ENCODE results near the gene POLR1B.
"Not testable (repeated sequence)": the region's sequence is repeated elsewhere in the genome, so short reads cannot be mapped to it uniquely, and the experiment has no call there.

The POLR1B gene

GRCh38 chr2:112604952-112605351 lies 62.7 kb downstream of the POLR1B start:
- no peak for DNase-seq

- DNase-seq = no peak
Measured at GRCh38 chr2:112605926-112606325, 63.7 kb downstream of the POLR1B start.

- DNase-seq = no peak
Measured at GRCh38 chr2:112606547-112606946, 64.3 kb downstream of the POLR1B start.

- no peak for DNase-seq
Measured at GRCh38 chr2:112607680-112608438, 65.6 kb downstream of the POLR1B start.

- not testable (repeated sequence) for DNase-seq
Measured at GRCh38 chr2:112609320-112609719, 67.1 kb downstream of the POLR1B start.

DNA sequence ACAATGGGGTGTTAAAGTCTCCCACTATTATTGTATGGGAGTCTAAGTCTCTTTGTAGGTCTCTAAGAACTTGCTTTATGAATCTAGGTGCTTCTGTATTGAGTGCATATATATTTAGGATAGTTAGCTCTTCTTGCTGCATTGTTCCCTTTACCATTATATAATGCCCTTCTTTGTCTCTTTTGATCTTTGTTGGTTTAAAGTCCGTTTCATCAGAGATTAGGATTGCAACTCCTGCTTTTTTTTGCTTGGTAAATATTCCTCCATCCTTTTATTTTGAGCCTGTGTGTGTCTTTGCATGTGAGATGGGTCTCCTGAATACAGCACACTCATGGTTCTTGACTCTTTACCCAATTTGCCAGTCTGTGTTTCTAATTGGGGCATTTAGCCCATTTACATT lies 70.0 kb downstream of the POLR1B start:
- DNase-seq = not testable (repeated sequence)

GRCh38 chr2:112614201-112614840 lies 72.1 kb downstream of the POLR1B start:
- DNase-seq = no peak

GRCh38 chr2:112615051-112615450 lies 72.8 kb downstream of the POLR1B start:
- no peak for DNase-seq

DNA sequence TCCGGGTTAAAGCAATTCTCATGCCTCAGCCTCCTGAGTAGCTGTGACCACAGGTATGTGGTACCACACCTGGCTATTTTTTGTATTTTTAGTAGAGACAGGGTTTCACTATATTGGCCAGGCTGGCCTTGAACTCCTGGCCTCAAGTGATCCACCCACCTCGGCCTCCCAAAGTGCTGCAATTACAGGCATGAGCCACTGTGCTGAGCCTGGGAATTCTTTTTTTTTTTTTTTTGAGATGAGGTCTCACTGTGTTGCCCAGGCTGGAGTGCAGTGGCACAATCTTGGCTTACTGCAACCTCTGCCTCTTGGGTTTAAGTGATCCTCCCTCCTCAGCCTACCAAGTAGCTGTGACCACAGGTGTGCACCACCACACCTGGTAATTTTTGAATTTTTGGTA lies 73.5 kb downstream of the POLR1B start:
- not testable (repeated sequence) for DNase-seq

DNA sequence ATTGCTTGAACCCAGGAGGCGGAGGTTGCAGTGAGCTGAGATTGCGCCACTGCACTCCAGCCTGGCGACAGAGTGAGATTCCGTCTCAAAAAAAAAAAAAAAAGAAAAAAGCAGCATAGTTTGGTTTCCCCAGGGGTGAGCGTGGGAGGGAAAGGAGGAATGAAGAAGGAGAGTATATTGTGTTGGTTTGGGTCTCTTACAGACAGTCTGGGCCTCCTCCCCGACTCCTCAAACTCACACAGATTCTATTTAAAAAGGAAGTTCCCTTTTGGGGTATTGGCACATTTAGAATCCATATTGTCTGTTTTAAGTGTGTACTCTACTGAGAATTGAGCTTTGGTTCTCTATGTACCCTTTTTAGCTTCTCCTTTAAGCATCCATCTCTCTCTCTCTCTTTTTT lies 76.1 kb downstream of the POLR1B start:
- DNase-seq = no peak

DNA sequence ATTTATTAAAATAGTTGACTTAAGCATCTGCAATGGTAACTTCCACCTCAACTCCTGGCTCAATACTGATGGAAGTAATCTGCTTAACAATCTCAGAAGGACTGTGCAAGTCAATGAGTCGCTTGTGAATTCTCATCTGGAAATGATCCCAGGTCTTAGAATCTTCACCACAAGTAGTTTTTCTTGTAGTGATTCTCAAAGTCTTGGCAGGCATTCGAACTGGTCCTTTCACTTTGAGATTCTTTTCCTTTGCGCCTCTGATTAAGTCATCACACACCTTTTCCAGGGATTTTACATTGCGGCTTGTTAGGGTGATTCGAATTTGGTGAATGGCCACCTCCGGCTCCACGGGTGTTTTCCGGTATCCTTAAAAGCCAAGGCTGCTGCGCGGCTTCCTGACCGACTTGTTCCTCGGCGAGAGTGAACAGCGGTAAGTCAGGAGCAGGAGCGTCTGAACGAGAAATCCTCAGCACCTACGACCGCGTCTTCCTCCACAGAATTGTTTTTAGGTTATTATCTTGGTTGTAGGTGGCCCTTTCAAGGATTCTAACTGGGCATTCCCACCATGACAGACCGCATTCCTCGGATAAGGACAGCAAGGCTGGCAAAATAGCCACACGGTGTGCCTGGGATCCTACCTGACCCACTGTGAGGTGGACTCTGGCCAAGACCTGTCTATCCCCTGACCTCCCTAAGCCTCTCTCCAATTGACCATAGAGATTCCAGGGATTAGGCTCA lies 79.7 kb downstream of the POLR1B start:
- DNase-seq = no peak

DNA sequence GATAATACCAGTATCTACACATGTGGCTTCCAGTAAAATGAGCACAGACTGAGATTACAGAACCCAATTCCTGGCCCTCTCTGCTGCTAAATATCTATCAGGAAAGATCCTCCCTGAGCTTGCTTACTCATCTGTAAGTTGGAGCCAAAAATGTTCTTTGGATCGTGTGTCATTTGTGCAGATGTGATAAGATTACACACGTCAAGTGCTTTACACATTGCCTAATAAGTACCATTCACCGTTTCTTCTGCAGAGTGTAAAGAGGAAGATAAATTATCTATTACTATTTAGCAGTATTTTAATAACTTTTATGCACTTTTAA lies 80.2 kb downstream of the POLR1B start:
- DNase-seq = no peak

GRCh38 chr2:112623913-112624777 lies 81.9 kb downstream of the POLR1B start:
- no peak for DNase-seq

DNA sequence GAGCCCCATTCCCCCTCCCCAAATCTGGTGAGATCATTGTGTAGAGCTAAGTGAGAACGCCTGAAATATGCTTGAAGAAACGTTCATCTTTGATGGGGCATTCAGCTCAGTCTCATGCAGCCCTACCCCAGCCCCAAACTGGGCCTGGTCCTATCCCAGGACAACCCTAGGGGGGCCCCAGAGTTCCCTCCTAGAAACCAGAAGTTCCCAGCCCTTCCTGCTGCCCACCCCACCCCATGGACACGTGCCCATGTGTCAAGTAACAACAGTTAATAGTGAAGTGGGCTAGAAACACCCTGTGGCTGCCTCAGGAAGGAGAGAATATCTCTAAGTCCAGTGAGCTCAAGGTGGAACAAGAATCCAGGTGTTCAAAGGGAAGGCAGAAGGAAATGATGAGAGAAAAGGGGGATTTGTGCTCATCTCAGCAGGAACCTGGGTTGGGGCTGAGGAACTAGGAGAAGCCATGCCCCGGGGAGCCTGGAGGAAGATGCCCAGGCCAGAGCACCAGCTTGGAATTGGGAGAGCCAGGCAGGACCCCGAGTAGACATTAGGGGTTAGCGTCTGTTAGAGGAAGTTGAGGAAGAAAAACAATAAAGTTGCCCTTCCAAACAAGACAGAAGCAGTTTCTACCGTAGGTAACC lies 83.3 kb downstream of the POLR1B start:
- no peak for DNase-seq

DNA sequence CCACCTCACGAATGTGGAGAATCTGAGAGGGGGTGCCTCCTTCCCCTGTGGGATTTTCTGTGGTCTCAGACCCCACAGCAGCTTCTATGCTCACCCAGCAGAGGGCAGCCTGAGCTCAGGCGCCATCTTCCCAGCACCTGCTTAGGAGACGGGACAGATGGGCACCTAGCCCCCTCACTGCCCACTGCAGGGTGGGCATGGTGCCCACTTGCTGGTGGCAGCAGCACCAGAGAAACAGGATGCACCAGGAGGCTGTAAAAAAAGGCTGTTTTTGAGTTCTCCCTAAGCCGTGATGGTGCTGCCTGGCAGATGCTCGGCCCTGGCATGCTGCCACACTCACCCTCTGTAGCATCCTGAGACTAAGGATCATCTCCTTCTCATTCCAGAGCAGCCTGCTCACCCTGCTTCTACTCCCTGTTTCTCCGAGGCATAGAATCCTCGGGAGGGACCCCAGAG lies 84.4 kb downstream of the POLR1B start:
- DNase-seq = no peak

Measured in NCI-H187 (cell line).